ENCODE results near the gene G3BP2.

Gene G3BP2

DNA sequence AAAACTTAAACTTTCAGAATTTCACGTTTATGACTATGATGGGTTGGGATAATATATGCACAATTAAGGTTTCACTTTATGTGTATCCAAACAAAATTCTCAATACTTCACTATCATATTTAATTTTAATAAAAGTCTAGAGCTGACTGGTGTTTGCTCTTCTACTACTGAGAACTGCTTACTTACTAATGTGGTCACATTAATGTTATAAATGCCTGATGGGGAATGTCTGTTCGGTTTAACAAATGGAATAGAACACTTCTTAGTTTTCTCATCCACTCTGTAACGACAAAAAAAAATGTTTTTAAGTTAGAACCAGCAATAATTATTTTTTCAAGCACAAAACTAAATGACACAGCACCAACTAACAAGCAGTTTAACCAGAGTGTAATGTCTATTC lies 77.2 kb downstream of the G3BP2 start:
- Histone ChIP-seq H3K27me3 (ENCODE audit: control insufficient read depth, insufficient read depth, low read length) (no peaks in the 10 kb centered on the region), H3K4me1 (ENCODE audit: control insufficient read depth, low read depth, low read length) (no peaks in the 10 kb centered on the region), H3K9me3 (ENCODE audit: control insufficient read depth, low read depth, low read length) (no peaks in the 10 kb centered on the region), H3K4me3 (ENCODE audit: low read length) (no peak overlapping the region), H3K9ac (ENCODE audit: low read length) (no peak overlapping the region), H3K36me3 (ENCODE audit: control insufficient read depth, low read depth, low read length) (no peaks in the 10 kb centered on the region), H3K27ac (ENCODE audit: low read length) (no peak overlapping the region)

- Histone ChIP-seq H3K27ac (ENCODE audit: low read length) (no peak overlapping the region), H3K4me1 (ENCODE audit: control insufficient read depth, low read depth, low read length) (no peaks in the 10 kb centered on the region), H3K4me3 (ENCODE audit: low read length) (no peak overlapping the region), H3K27me3 (ENCODE audit: control insufficient read depth, insufficient read depth, low read length) (no peaks in the 10 kb centered on the region), H3K9me3 (ENCODE audit: control insufficient read depth, low read depth, low read length) (no peaks in the 10 kb centered on the region), H3K36me3 (ENCODE audit: control insufficient read depth, low read depth, low read length) (no peaks in the 10 kb centered on the region), H3K9ac (ENCODE audit: low read length) (no peak overlapping the region)
Measured at GRCh38 chr4:75593393-75593792, 79.8 kb downstream of the G3BP2 start.

All from iPS-18a (cell line).